SK-N-SH treated with all-trans-retinoic acid at 6 μM for 48 hours (cell line): ENCODE measurements around the gene NRN1.

Experiments used
- ATAC-seq: fragments of 200-7000 bp; cut with Tn5 transposase; 3 replicates; pipeline ENCODE4 v1.9.1; 2020; ENCODE audit warnings: mild to moderate bottlenecking, moderate library complexity
- ARNTL ChIP-seq: fragments of 450-650 bp; formaldehyde crosslinking; IDR thresholded peaks from 2 replicates; pipeline ENCODE4 v1.5.0; 2020; ENCODE audit warnings: low read depth, mild to moderate bottlenecking, moderate library complexity, borderline replicate concordance
- BACH2 ChIP-seq: fragments of 250-450 bp; sonication (Bioruptor Pico); IDR thresholded peaks from 2 replicates; pipeline ENCODE4 v1.9.0; 2021; ENCODE audit warnings: mild to moderate bottlenecking, borderline replicate concordance
- CREB5 ChIP-seq: fragments of 250-450 bp; sonication (Bioruptor Pico); IDR thresholded peaks from 2 replicates; pipeline ENCODE4 v1.5.1; 2020; ENCODE audit warnings: low read depth, mild to moderate bottlenecking, moderate library complexity
- CSDC2 ChIP-seq: fragments of 250-450 bp; sonication (Bioruptor Pico); IDR thresholded peaks from 2 replicates; pipeline ENCODE4 v1.5.0; 2020; ENCODE audit warnings: mild to moderate bottlenecking, moderate library complexity
- CSRNP3 ChIP-seq: fragments of 250-450 bp; sonication (Bioruptor Pico); IDR thresholded peaks from 2 replicates; pipeline ENCODE4 v1.5.1; 2021; ENCODE audit warnings: mild to moderate bottlenecking, moderate library complexity
- ESRRG ChIP-seq: fragments of 250-450 bp; sonication (Bioruptor Pico); IDR thresholded peaks from 2 replicates; pipeline ENCODE4 v1.6.1; 2021; ENCODE audit warnings: mild to moderate bottlenecking
- GLIS3 ChIP-seq: fragments of 250-450 bp; sonication (Bioruptor Pico); IDR thresholded peaks from 2 replicates; pipeline ENCODE4 v1.5.0; 2020; ENCODE audit warnings: mild to moderate bottlenecking, moderate library complexity
- ISL1 ChIP-seq: fragments of 250-450 bp; sonication (Bioruptor Pico); IDR thresholded peaks from 2 replicates; pipeline ENCODE4 v2.1.2; 2022; ENCODE audit warnings: mild to moderate bottlenecking, moderate library complexity
- OSR1 ChIP-seq: fragments of 250-450 bp; sonication (Bioruptor Pico); IDR thresholded peaks from 2 replicates; pipeline ENCODE4 v1.8.0; 2022; ENCODE audit warnings: moderate library complexity, mild to moderate bottlenecking, inconsistent platforms
- PATZ1 ChIP-seq: fragments of 250-450 bp; sonication (Bioruptor Pico); IDR thresholded peaks from 2 replicates; pipeline ENCODE4 v1.8.0; 2020; ENCODE audit warnings: mild to moderate bottlenecking, moderate library complexity, borderline replicate concordance
- POU6F1 ChIP-seq: fragments of 250-450 bp; sonication (Bioruptor Pico); IDR thresholded peaks from 2 replicates; pipeline ENCODE4 v1.8.0; 2021; ENCODE audit warnings: low read depth, mild to moderate bottlenecking, moderate library complexity, borderline replicate concordance
- PPARA ChIP-seq: fragments of 250-450 bp; sonication (Bioruptor Pico); IDR thresholded peaks from 2 replicates; pipeline ENCODE4 v1.5.0; 2020; ENCODE audit warnings: mild to moderate bottlenecking, borderline replicate concordance
- RARB ChIP-seq: fragments of 250-450 bp; sonication (Bioruptor Pico); IDR thresholded peaks from 2 replicates; pipeline ENCODE4 v1.8.0; 2021; ENCODE audit warnings: mild to moderate bottlenecking, moderate library complexity
- SNAI2 ChIP-seq: fragments of 250-450 bp; sonication (Bioruptor Pico); IDR thresholded peaks from 2 replicates; pipeline ENCODE4 v1.5.0; 2020; ENCODE audit warnings: mild to moderate bottlenecking, moderate library complexity
- TCF4 ChIP-seq: fragments of 250-450 bp; sonication (Bioruptor Pico); IDR thresholded peaks from 2 replicates; pipeline ENCODE4 v1.8.0; 2021; ENCODE audit warnings: mild to moderate bottlenecking, moderate library complexity, borderline replicate concordance
- TSHZ2 ChIP-seq: fragments of 250-450 bp; sonication (Bioruptor Pico); IDR thresholded peaks from 2 replicates; pipeline ENCODE4 v1.5.0; 2020; ENCODE audit warnings: mild to moderate bottlenecking, moderate library complexity
- ZC3H10 ChIP-seq: fragments of 250-450 bp; sonication (Bioruptor Pico); IDR thresholded peaks from 2 replicates; pipeline ENCODE4 v1.5.1; 2021; ENCODE audit warnings: mild to moderate bottlenecking, moderate library complexity
- ZFP3 ChIP-seq: fragments of 250-450 bp; sonication (Bioruptor Pico); IDR thresholded peaks from 2 replicates; pipeline ENCODE4 v1.5.0; 2020; ENCODE audit warnings: mild to moderate bottlenecking, moderate library complexity
- ZFP30 ChIP-seq: fragments of 450-650 bp; formaldehyde crosslinking; IDR thresholded peaks from 2 replicates; pipeline ENCODE4 v1.5.0; 2022; ENCODE audit warnings: mild to moderate bottlenecking, moderate library complexity
- ZNF565 ChIP-seq: fragments of 450-650 bp; formaldehyde crosslinking; conservative IDR thresholded peaks from 2 replicates; pipeline ENCODE4 v1.5.0; 2020; ENCODE audit warnings: low read depth, mild to moderate bottlenecking, moderate library complexity
- ZNF70 ChIP-seq: fragments of 450-650 bp; formaldehyde crosslinking; IDR thresholded peaks from 2 replicates; pipeline ENCODE4 v1.5.0; 2020; ENCODE audit warnings: mild to moderate bottlenecking, moderate library complexity
- ZNF8 ChIP-seq: fragments of 450-650 bp; formaldehyde crosslinking; IDR thresholded peaks from 2 replicates; pipeline ENCODE4 v1.5.0; 2020; ENCODE audit warnings: mild to moderate bottlenecking, moderate library complexity

The NRN1 gene

GRCh38 chr6:6006428-6007365 lies at the start of gene NRN1:
Gene NRN1 (minus strand): TSS chr6:6006925. CDS start chr6:6006749, 176 bp downstream.
- ATAC-seq, result peak; percentile 1; the same call in 1 of the 3 replicates
- no peak for TF ChIP-seq ARNTL (CRISPR knock-in tag)
- no peak for TF ChIP-seq POU6F1 (CRISPR knock-in tag)
- no peak for TF ChIP-seq BACH2 (CRISPR knock-in tag)
- no peak for TF ChIP-seq ZNF70
- no peak for TF ChIP-seq CSDC2 (CRISPR knock-in tag)
- no peak for TF ChIP-seq RARB (CRISPR knock-in tag)
- no peak for TF ChIP-seq TCF4 (CRISPR knock-in tag)
- TF ChIP-seq ZC3H10, result no peak
- no peak for TF ChIP-seq ISL1 (CRISPR knock-in tag)
- TF ChIP-seq CSRNP3 (CRISPR knock-in tag), result no peak
- TF ChIP-seq CREB5 (CRISPR knock-in tag), result no peak
- TF ChIP-seq ESRRG (CRISPR knock-in tag), result no peak
- no peak for TF ChIP-seq GLIS3
- TF ChIP-seq PPARA (CRISPR knock-in tag), result no peak
- no peak for TF ChIP-seq PATZ1
- no peak for TF ChIP-seq ZNF565

- TF ChIP-seq POU6F1 (CRISPR knock-in tag), result no peak
- ATAC-seq, result no peak
These were observed 45.5 kb upstream of the NRN1 start for GRCh38 chr6:6052216-6052615.

GRCh38 chr6:6046716-6047115 lies 40.0 kb upstream of the NRN1 start:
- no peak for ATAC-seq
- TF ChIP-seq ZFP3 (CRISPR knock-in tag), result no peak
- TF ChIP-seq POU6F1 (CRISPR knock-in tag), result no peak
- TF ChIP-seq ZFP30 (CRISPR knock-in tag), result no peak
- no peak for TF ChIP-seq TCF4 (CRISPR knock-in tag)
- no peak for TF ChIP-seq RARB (CRISPR knock-in tag)
- TF ChIP-seq ZNF8 (CRISPR knock-in tag), result no peak
- TF ChIP-seq SNAI2 (CRISPR knock-in tag), result no peak
- TF ChIP-seq ARNTL (CRISPR knock-in tag), result no peak
- no peak for TF ChIP-seq ZNF70
- TF ChIP-seq CREB5 (CRISPR knock-in tag), result no peak
- TF ChIP-seq BACH2 (CRISPR knock-in tag), result no peak
- TF ChIP-seq ZC3H10, result no peak
- no peak for TF ChIP-seq TSHZ2
- TF ChIP-seq ZNF565, result no peak
- TF ChIP-seq GLIS3, result no peak
- TF ChIP-seq OSR1, result no peak
